D341Med (cell line): ENCODE measurements around the gene KIAA0040.

Experiments used
- DNase-seq: peaks from one replicate; pipeline ENCODE4 v3.0.0; 2012; ENCODE audit warnings: low spot score

Gene KIAA0040

DNA sequence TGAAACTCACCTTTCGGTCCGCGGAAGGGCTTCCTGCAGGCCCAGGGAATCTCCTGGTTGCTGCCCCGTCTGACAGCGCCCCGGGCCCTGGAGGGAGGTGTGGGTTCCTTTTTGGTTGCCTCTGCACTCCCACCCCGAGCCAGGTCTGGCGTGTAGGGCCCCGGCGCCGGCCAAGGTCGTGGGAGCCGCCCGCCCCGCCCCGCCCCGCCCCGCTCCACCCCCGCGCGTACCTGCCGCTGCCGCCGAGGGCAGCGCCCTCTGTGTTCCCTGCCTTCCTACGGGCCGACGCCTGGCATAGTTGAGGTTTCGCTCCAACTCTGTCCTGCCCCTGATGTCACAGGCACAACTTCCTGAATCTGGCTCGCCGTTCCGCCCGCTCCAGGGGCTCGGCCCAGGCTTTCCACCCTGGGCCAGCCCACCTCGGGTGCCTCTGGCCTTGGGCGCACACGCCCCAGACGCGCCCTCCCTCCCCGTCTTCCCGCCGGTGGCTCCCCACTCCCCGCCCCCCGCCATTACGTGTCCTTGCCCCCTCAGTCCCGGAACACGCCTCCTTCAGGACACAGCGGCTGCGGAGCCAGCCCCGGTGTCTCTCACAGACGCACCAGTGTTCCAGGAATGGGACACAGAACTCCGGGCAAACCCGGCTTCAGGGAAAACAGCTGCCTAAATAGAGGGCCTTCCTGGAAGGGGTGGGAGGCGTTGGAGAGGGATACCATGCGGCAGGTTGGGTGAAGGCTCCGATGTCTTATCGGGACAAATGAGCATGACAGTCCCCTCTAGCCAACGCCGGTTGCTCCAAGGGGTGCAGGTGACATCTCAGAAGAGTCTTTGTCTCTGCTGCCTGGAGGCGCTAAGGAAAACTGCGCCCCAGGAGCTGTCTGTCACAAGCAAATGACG, at the start of gene KIAA0040:
KIAA0040 (minus strand) TSS at position 147 of the 897 bp plus-strand sequence. CDS start 31,763 bp downstream, outside the sequence.
- DNase-seq: peak; percentile 76

- no peak for DNase-seq
Measured at GRCh38 chr1:175237389-175237788, 44.8 kb upstream of the KIAA0040 start.

GRCh38 chr1:175234639-175235038, 42.1 kb upstream of the KIAA0040 start:
- DNase-seq: no peak

GRCh38 chr1:175232335-175232734, 39.8 kb upstream of the KIAA0040 start:
- DNase-seq: no peak

DNA sequence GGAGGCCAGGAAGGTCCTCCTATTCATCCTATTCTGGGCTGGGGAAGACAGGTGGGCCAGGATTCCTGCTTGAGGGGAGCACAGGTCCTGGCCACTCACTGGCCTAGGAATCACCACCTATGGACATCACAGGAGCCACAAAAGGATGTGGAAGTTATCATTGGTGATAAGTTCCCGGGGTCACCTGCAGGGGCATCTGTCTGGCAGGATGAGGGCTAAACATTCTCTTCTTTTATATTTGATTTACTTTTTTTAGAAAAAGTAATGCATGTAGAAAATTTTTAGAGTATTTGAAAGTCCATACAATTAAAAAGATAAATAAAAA, 33.2 kb upstream of the KIAA0040 start:
- no peak for DNase-seq

DNA sequence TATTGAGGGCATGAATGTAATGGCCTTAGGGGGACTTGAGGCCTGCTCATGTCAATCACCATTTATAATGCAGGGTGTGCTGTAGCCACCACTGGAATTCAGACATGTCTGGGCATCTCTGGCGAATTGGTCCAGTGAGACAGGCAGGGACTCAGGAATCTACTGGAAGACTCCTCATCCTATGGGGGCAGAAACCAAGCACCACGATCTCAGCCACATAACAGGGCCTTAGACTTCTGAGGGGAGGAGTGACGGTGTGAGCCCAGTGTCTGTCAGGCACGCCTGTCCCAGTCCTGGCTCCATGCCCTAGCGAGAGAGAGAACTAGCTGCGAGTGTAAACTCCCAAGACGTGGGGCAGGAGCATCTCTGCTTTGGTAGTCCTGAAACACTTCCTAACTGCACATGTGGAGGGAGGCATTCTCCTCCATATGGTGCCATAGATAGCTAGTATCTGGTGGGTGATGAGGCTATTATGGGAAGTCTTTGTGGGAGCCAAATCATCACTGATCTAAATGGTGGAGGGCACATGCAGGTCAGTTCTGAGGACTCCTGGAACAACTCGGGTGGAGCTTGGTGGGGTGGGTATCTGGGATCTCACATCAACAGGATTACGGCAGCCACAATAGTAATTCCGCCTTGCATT, 29.8 kb upstream of the KIAA0040 start:
- no peak for DNase-seq

- no peak for DNase-seq
Measured at GRCh38 chr1:175221557-175222175, 29.1 kb upstream of the KIAA0040 start.

DNA sequence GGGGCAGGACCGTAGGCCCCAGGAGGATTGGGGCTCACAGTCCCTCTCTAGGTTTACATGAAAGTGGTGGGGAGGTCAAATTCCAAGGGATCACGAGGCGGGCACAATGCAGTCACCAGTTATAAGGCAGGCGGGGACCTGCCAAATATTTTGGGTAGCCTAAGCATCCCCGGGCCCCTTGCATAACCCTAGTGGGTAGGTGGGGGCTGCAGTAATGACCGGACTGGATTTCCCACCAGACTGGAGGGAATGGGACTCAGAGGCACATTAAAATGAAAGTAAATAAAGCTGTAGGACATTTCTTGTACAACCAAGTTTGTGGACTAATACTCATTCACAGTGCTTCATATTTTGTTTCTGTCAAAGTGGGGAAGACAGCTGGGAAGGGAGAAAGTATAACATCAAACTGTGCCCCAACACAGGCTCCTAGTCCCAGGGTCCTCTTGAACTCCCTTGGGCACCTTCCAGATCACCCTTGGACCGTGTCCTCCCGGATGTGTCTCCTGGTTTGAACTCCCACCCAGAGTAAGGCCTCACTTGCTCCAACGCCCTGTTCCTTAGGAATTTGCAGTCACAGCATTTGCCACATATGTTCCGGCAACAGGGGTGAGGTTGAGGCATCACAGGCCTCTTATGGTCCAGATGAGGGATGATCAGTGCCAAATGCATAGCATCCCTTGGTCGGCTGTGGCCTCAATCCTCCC, 28.4 kb upstream of the KIAA0040 start:
- DNase-seq: no peak

- DNase-seq: no peak
Measured at GRCh38 chr1:175219774-175220173, 27.2 kb upstream of the KIAA0040 start.

GRCh38 chr1:175218786-175219434, 26.3 kb upstream of the KIAA0040 start:
- DNase-seq: no peak

GRCh38 chr1:175217721-175218531, 25.4 kb upstream of the KIAA0040 start:
- no peak for DNase-seq

DNA sequence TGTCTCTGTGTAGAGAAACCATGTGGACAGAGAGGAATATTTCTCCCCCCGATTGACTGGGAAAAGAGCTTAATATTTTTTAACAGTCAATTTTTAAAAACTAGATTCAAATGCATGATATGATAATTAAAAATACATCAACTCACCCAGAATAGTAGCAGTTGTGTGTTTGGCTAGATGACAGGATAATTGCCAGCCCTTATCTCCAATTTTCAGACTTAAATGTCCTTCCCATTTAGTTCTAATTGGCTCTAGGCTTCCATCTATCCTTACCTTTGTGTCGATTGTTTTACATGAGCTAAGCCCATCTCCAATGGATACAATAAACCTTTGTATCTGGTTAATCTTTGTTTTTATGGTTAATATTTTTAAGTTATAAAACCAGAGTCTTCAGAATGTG, 23.9 kb upstream of the KIAA0040 start:
- no peak for DNase-seq

DNA sequence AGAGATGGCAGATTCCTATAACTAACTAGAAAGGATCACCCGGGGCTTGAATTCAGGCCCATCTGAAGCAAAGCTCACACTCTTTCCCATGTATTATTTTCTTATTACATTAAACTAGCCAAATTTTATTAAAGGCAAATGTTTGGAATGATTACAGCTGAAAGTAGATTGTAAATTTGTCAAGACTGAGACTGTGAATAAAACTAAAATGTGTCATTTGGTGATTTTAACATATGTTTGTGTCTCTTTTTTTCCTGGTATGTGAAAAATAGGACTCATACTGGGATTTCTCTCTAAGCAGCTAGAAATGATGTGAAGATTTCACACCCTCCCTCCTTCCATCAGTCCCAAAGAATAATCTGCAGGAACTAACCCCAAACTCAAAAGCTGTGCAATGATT, 19.1 kb upstream of the KIAA0040 start:
- no peak for DNase-seq

- DNase-seq: no peak
Measured at GRCh38 chr1:175210744-175211143, 18.2 kb upstream of the KIAA0040 start.

DNA sequence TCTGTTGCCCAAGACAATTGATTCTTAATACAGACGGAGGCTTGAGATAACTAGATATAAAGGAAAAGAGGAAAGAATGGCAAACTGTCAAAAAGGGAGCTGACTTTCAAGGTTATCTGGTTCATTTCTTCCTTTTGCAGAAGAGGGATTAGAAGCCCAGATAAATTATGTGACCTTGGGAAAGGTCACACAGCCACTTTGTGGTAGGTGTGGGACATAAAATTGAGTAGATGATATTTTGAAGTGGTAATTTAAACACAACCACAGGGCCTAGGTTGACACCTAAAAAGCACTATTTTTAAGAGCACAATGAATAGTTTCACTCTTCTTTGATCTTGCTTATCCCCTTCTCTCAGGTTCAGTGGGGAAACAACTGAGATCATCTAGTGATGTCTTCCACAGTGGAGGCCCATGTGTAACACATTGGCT, 16.9 kb upstream of the KIAA0040 start:
- DNase-seq: no peak

GRCh38 chr1:175208773-175209492, 16.4 kb upstream of the KIAA0040 start:
- no peak for DNase-seq

DNA sequence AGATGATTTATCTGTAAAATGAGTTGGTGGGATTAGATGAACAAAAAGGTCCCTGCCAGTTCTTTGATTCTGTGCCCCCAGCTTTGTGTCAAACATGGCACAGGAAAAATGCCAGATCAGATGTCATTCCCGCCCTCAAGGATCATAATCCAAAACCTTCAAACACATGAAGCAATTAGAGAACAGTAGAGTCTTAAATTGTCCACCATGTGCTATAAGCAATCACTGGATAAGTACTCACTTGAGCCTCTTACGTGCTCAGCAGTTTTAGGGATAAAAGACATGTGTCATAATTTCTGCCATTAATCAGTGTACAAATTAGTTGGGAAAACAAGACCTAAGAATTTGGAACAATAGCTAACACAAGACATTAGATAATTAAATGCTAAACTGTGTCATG, 15.4 kb upstream of the KIAA0040 start:
- DNase-seq: peak; percentile 73

DNA sequence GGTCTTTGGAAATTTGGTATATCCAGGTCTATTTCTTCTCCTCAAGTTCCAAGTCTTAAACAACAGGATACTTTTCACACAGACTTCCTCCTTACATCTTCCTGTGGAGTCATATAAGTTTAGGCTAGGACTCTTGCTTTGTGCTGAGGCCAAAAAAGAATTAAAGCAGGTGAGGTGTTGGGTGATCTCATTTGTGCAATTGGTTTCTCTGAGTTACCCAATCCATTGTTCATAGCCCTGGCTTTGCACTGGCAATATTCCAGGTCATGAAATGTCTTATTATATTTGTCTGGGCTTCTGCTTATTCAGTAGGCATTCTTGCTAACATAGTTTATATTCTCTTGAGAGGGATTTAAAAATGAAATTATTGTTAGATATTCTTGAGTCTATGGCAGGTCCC, 14.1 kb upstream of the KIAA0040 start:
- no peak for DNase-seq

GRCh38 chr1:175204330-175204729, 11.8 kb upstream of the KIAA0040 start:
- DNase-seq: no peak

DNA sequence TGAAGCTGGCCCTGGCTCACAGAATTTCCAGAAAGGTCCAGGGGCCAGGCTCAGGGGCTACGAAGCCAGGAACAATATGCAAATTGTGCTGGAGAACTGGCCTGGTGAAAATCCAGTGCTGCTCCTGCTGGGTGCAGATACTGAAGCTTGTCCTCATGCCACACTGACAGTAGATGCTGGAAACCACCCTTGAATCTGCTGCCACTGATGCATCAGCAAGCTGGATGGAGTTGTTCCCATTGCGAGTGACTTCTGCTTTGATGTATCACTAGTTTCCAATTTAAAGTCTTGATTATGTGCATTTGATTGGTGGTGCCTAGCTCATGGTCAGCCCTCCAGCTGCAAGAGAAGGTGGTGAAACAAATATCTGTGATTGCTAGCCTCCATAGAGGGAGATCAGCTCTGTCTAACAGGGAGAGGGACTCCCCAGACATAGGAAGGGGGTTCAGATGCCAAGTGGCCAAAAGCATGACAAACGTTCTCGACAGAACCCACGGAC, 11.0 kb upstream of the KIAA0040 start:
- no peak for DNase-seq
